CD4-positive, alpha-beta memory T cell (primary cell): ENCODE results near the gene NOL3. TPM values are rescaled to one million over a fixed set of nuclear protein-coding genes. Genes with fewer than 3 reads are reported as not detected.

Source experiments
- CTCF ChIA-PET: fragments of 350-600 bp; sonication (Branson Sonifier 250); formaldehyde crosslinking; loops from one replicate; lab custom pipeline; 2021; ENCODE audit warnings: inconsistent platforms; ENCODE audit not compliant: partially characterized antibody; lab: Charles Lee
- POLR2A ChIA-PET: fragments of 350-600 bp; sonication (Branson Sonifier 250); formaldehyde crosslinking; loops from one replicate; lab custom pipeline; 2021; ENCODE audit not compliant: partially characterized antibody; lab: Charles Lee
- DNase-seq, 5 donors: peaks; one replicate each; pipeline versions ENCODE4 v3.0.0 to v3.0.0-alpha.2; 2020 to 2022; ENCODE audit warnings: mixed read lengths in 1 of 5
- H3K27ac ChIP-seq: one replicate; pipeline ENCODE4 v1.7.0; 2013; ENCODE audit warnings: low read depth, low read length
- H3K27me3 ChIP-seq: 2 replicates; pipeline ENCODE4 v1.7.0; 2013; ENCODE audit warnings: mild to moderate bottlenecking, low read length, moderate library complexity; ENCODE audit not compliant: insufficient read depth
- H3K36me3 ChIP-seq: 2 replicates; pipeline ENCODE4 v1.7.0; 2013; ENCODE audit warnings: mild to moderate bottlenecking, low read length, moderate library complexity; ENCODE audit not compliant: insufficient read depth
- H3K4me1 ChIP-seq: 2 replicates; pipeline ENCODE4 v1.7.0; 2013; ENCODE audit warnings: mild to moderate bottlenecking, low read length, moderate library complexity; ENCODE audit not compliant: insufficient read depth
- H3K4me3 ChIP-seq, 2 donors: one replicate each; pipeline ENCODE4 v1.7.0; 2013; ENCODE audit warnings: low read length in 2 of 2, mild to moderate bottlenecking in 1 of 2
- H3K9me3 ChIP-seq, 2 donors: one replicate each; pipeline ENCODE4 v1.7.0; 2013; ENCODE audit warnings: low read length in 2 of 2, control low read depth in 1 of 2; ENCODE audit not compliant: control insufficient read depth in 1 of 2
- H3K27ac Mint-ChIP-seq, 7 donors: one replicate each; pipeline ENCODE4 v1.8.0; 2020 to 2021; ENCODE audit warnings: mixed read lengths in 7 of 7, mild to moderate bottlenecking in 6 of 7, inconsistent platforms in 3 of 7, moderate library complexity in 3 of 7
- H3K27me3 Mint-ChIP-seq, 2 donors: one replicate each; pipeline ENCODE4 v1.8.0; 2020 to 2021; ENCODE audit warnings: mixed read lengths in 2 of 2
- H3K36me3 Mint-ChIP-seq, 2 donors: one replicate each; pipeline ENCODE4 v1.8.0; 2020 to 2021; ENCODE audit warnings: mixed read lengths in 2 of 2, inconsistent platforms in 1 of 2, mild to moderate bottlenecking in 1 of 2
- H3K4me1 Mint-ChIP-seq, 4 donors: one replicate each; pipeline ENCODE4 v1.8.0; 2020 to 2021; ENCODE audit warnings: mixed read lengths in 4 of 4, mild to moderate bottlenecking in 1 of 4
- H3K4me3 Mint-ChIP-seq, 8 donors: one replicate each; pipeline ENCODE4 v1.8.0; 2020 to 2021; ENCODE audit warnings: mixed read lengths in 8 of 8, mild to moderate bottlenecking in 7 of 8, moderate library complexity in 6 of 8, inconsistent platforms in 3 of 8
- H3K9me3 Mint-ChIP-seq, 8 donors: one replicate each; pipeline ENCODE4 v1.8.0; 2020 to 2021; ENCODE audit warnings: mixed read lengths in 8 of 8, mild to moderate bottlenecking in 5 of 8, inconsistent platforms in 3 of 8, moderate library complexity in 1 of 8
- intact Hi-C: fragments of 100-400 bp; cut with micrococcal nuclease; formaldehyde crosslinking; loops from one replicate; pipeline ENCODE4 v1.15.1; 2023
- microRNA-seq: library from miRNA; unstranded; fragments of <30 nt; microRNA quantifications from one replicate; pipeline ENCODE4 v1.2.0, GENCODE V29; 2021; ENCODE audit warnings: borderline replicate concordance, borderline number of aligned reads, borderline microRNAs expressed, mixed read lengths
- polyA plus RNA-seq, 2 donors: library from polyadenylated mRNA; unstranded; fragments of 300-500 nt; fragmentation: Illumina TruSeq; gene quantifications; one replicate each; pipeline ENCODE4 v1.2.3, GENCODE V29; 2021
- total RNA-seq, 2 experiments: library from RNA; stranded (reverse); gene quantifications; one replicate each; pipeline ENCODE4 v1.2.3, GENCODE V29; 2021

Gene NOL3
- total and polyA plus RNA-seq, 4 experiments from 2014 or later, result 1.3 to 12.5 (median 5.7) TPM

GRCh38 chr16:67213197-67214019 lies 43.1 kb downstream of the NOL3 start:
- peak in 1 of 5 donors; percentile 2 for DNase-seq
- peaks cover 0 to 5% of the 10 kb centered on the region in 2 donors for H3K36me3 Mint-ChIP-seq
- no peaks in the 10 kb centered on the region for H3K4me1 Mint-ChIP-seq
- Histone ChIP-seq H3K4me1 (no peaks in the 10 kb centered on the region), H3K9me3 (no peaks in the 10 kb centered on the region), H3K4me3 (no peak overlapping the region), H3K36me3 (no peaks in the 10 kb centered on the region), H3K27ac (no peak overlapping the region), H3K27me3 (no peaks in the 10 kb centered on the region)
- H3K4me3 Mint-ChIP-seq, result no peak overlapping the region
- H3K27ac Mint-ChIP-seq, result peak overlapping the region in 1 of 7 donors; percentile 46
- CTCF ChIA-PET, result interaction anchor here (1.1 kb wide), 1 partner anchor 259 kb away, joined by 5 read pairs; no protein-coding TSS in a partner anchor
- POLR2A ChIA-PET, result interaction anchor here (0.9 kb wide), 1 partner anchor 9 kb away, joined by 3 read pairs; no protein-coding TSS in a partner anchor
- no peaks in the 10 kb centered on the region for H3K27me3 Mint-ChIP-seq
- intact Hi-C loops, result no loop called here
- no peaks in the 10 kb centered on the region for H3K9me3 Mint-ChIP-seq

GRCh38 chr16:67215706-67216105 lies 45.4 kb downstream of the NOL3 start:
- no peaks in the 10 kb centered on the region for H3K9me3 Mint-ChIP-seq
- peak overlapping the region in 3 of 7 donors; percentile 13 to 53 (median 43) for H3K27ac Mint-ChIP-seq
- Histone ChIP-seq H3K9me3 (no peaks in the 10 kb centered on the region), H3K4me1 (no peaks in the 10 kb centered on the region), H3K36me3 (no peaks in the 10 kb centered on the region), H3K27me3 (no peaks in the 10 kb centered on the region), H3K27ac (no peak overlapping the region), H3K4me3 (no peak overlapping the region)
- H3K4me3 Mint-ChIP-seq, result no peak overlapping the region
- intact Hi-C loops, result no loop called here
- H3K4me1 Mint-ChIP-seq, result peaks cover 0 to 3% (median 2%) of the 10 kb centered on the region in 4 donors
- no peaks in the 10 kb centered on the region for H3K27me3 Mint-ChIP-seq
- DNase-seq, result no peak
- ChIA-PET CTCF (interaction anchor here (0.7 kb wide), 1 partner anchor 550 kb away, joined by 3 read pairs; no protein-coding TSS in a partner anchor), POLR2A (interaction anchor here (1.1 to 1.9 kb wide), 3 partner anchors 8 to 23 kb away, joined by 3 to 5 read pairs (median 4); partner anchors contain the start of gene TMEM208)
- peaks cover 2 to 5% of the 10 kb centered on the region in 2 donors for H3K36me3 Mint-ChIP-seq

- Mint-ChIP-seq H3K9me3 (no peaks in the 10 kb centered on the region), H3K4me3 (no peak overlapping the region), H3K27ac (peak overlapping the region in 3 of 7 donors; percentile 24 to 71 (median 50)), H3K4me1 (peaks cover 0 to 4% (median 2%) of the 10 kb centered on the region in 4 donors), H3K36me3 (peaks cover 2 to 6% of the 10 kb centered on the region in 2 donors), H3K27me3 (no peaks in the 10 kb centered on the region)
- Histone ChIP-seq H3K36me3 (no peaks in the 10 kb centered on the region), H3K4me1 (no peaks in the 10 kb centered on the region), H3K4me3 (no peak overlapping the region), H3K9me3 (no peaks in the 10 kb centered on the region), H3K27ac (no peak overlapping the region), H3K27me3 (no peaks in the 10 kb centered on the region)
- no peak for DNase-seq
- POLR2A ChIA-PET, result no interaction called here
- intact Hi-C loops, result no loop called here
- CTCF ChIA-PET, result no interaction called here
Observed at GRCh38 chr16:67216612-67217490, 46.5 kb downstream of the NOL3 start.

- no peaks in the 10 kb centered on the region for H3K27me3 Mint-ChIP-seq
- peaks cover 41 to 62% (median 55%) of the 10 kb centered on the region in 4 donors for H3K4me1 Mint-ChIP-seq
- no peak for DNase-seq
- Histone ChIP-seq H3K9me3 (no peaks in the 10 kb centered on the region), H3K27ac (peak overlapping the region; percentile 39), H3K36me3 (peaks cover 10% of the 10 kb centered on the region), H3K27me3 (no peaks in the 10 kb centered on the region), H3K4me1 (peaks cover 51% of the 10 kb centered on the region), H3K4me3 (no peak overlapping the region)
- no peaks in the 10 kb centered on the region for H3K9me3 Mint-ChIP-seq
- H3K36me3 Mint-ChIP-seq, result peaks cover 13 to 17% of the 10 kb centered on the region in 2 donors
- H3K4me3 Mint-ChIP-seq, result peak overlapping the region; percentile 22 to 62 (median 29)
- ChIA-PET CTCF (interaction anchor here (1.0 to 1.6 kb wide), 5 partner anchors 12 to 206 kb away, joined by 3 to 8 read pairs (median 5); partner anchors contain the start of genes ELMO3 and FHOD1), POLR2A (interaction anchor here (0.7 to 17.2 kb wide), 9 partner anchors 9 to 65 kb away, joined by 3 to 259 read pairs (median 3); partner anchors contain the start of genes FBXL8, FHOD1, SLC9A5 and TRADD)
- H3K27ac Mint-ChIP-seq, result peak overlapping the region; percentile 43 to 96 (median 81)
- intact Hi-C loops, result no loop called here
Observed at GRCh38 chr16:67223992-67224391, 53.7 kb downstream of the NOL3 start.

Small RNA genes lying within 50 kb of the gene (microRNA-seq; reads per million reads assigned to microRNA genes)
- 116 reads per million, percentile 70 among the genes with 10 or more reads in this experiment for gene MIR328

Other genes with a start within 250 kb of the NOL3 start
- gene RRAD, start 245.0 kb upstream of the NOL3 start, total RNA-seq, result under 1 TPM; 0.29 to 0.58 TPM
- not detected for gene RRAD, start 245.0 kb upstream of the NOL3 start, polyA plus RNA-seq
- gene CIAO2B, start 236.1 kb upstream of the NOL3 start, total RNA-seq, result 10 to 100 TPM; 72.7 to 75.0 TPM
- 100 to 1,000 TPM; 128 to 150 TPM for gene CIAO2B, start 236.1 kb upstream of the NOL3 start, polyA plus RNA-seq
- 10 to 100 TPM; 46.5 to 51.0 TPM for gene CES2, start 235.0 kb upstream of the NOL3 start, total RNA-seq
- gene CES2, start 235.0 kb upstream of the NOL3 start, polyA plus RNA-seq, result 10 to 100 TPM; 25.4 to 30.4 TPM
- under 1 TPM; 0.32 to 0.61 TPM for gene CES3, start 209.3 kb upstream of the NOL3 start, total RNA-seq
- gene CES3, start 209.3 kb upstream of the NOL3 start, polyA plus RNA-seq, result not detected
- 10 to 100 TPM; 19.8 to 21.9 TPM for gene CES4A, start 181.9 kb upstream of the NOL3 start, total RNA-seq
- 10 to 100 TPM in 1 of 2 donors, 1 to 10 TPM in 1; 4.1 to 12.2 TPM for gene CES4A, start 181.9 kb upstream of the NOL3 start, polyA plus RNA-seq
- gene CBFB, start 141.4 kb upstream of the NOL3 start, total RNA-seq, result 100 to 1,000 TPM; 112 TPM
- 100 to 1,000 TPM; 102 to 108 TPM for gene CBFB, start 141.4 kb upstream of the NOL3 start, polyA plus RNA-seq
- gene PHAF1, start 60.6 kb upstream of the NOL3 start, total RNA-seq, result 10 to 100 TPM; 22.2 to 22.7 TPM
- 10 to 100 TPM in 1 of 2 donors, 1 to 10 TPM in 1; 7.5 to 16.1 TPM for gene PHAF1, start 60.6 kb upstream of the NOL3 start, polyA plus RNA-seq
- 10 to 100 TPM; 10.0 to 10.4 TPM for gene B3GNT9, start 19.5 kb upstream of the NOL3 start, total RNA-seq
- 10 to 100 TPM; 10.0 to 11.8 TPM for gene B3GNT9, start 19.5 kb upstream of the NOL3 start, polyA plus RNA-seq
- 100 to 1,000 TPM; 161 to 173 TPM for gene TRADD, start 10.6 kb upstream of the NOL3 start, total RNA-seq
- 100 to 1,000 TPM; 221 to 285 TPM for gene TRADD, start 10.6 kb upstream of the NOL3 start, polyA plus RNA-seq
- 10 to 100 TPM; 69.9 to 76.2 TPM for gene FBXL8, start 10.6 kb upstream of the NOL3 start, total RNA-seq
- gene FBXL8, start 10.6 kb upstream of the NOL3 start, polyA plus RNA-seq, result 10 to 100 TPM; 19.2 to 26.5 TPM
- 10 to 100 TPM; 93.6 to 98.7 TPM for gene HSF4, start 5.8 kb upstream of the NOL3 start, total RNA-seq
- under 1 TPM in 1 of 2 donors, not detected in 1; 0.37 TPM for gene HSF4, start 5.8 kb upstream of the NOL3 start, polyA plus RNA-seq
- gene MATCAP1, start 13.4 kb downstream of the NOL3 start, total RNA-seq, result 1 to 10 TPM; 8.6 to 9.0 TPM
- gene MATCAP1, start 13.4 kb downstream of the NOL3 start, polyA plus RNA-seq, result 1 to 10 TPM; 1.8 to 3.0 TPM
- not detected for gene EXOC3L1, start 19.6 kb downstream of the NOL3 start, total RNA-seq
- gene EXOC3L1, start 19.6 kb downstream of the NOL3 start, polyA plus RNA-seq, result under 1 TPM in 1 of 2 donors, not detected in 1; 0.21 TPM
- gene E2F4, start 21.6 kb downstream of the NOL3 start, total RNA-seq, result 10 to 100 TPM; 87.3 to 91.3 TPM
- gene E2F4, start 21.6 kb downstream of the NOL3 start, polyA plus RNA-seq, result 10 to 100 TPM; 53.6 to 81.1 TPM
- gene ELMO3, start 28.6 kb downstream of the NOL3 start, total RNA-seq, result 10 to 100 TPM; 10.1 to 10.6 TPM
- gene ELMO3, start 28.6 kb downstream of the NOL3 start, polyA plus RNA-seq, result not detected
- 10 to 100 TPM; 35.5 to 35.7 TPM for gene TMEM208, start 56.6 kb downstream of the NOL3 start, total RNA-seq
- 10 to 100 TPM; 84.3 to 99.1 TPM for gene TMEM208, start 56.6 kb downstream of the NOL3 start, polyA plus RNA-seq
- gene FHOD1, start 76.9 kb downstream of the NOL3 start, total RNA-seq, result 10 to 100 TPM; 56.0 to 63.3 TPM
- gene FHOD1, start 76.9 kb downstream of the NOL3 start, polyA plus RNA-seq, result 1 to 10 TPM; 3.3 to 5.9 TPM
- 1 to 10 TPM; 1.7 to 2.1 TPM for gene SLC9A5, start 78.4 kb downstream of the NOL3 start, total RNA-seq
- under 1 TPM in 1 of 2 donors, not detected in 1; 0.09 TPM for gene SLC9A5, start 78.4 kb downstream of the NOL3 start, polyA plus RNA-seq
- 10 to 100 TPM; 17.3 to 24.0 TPM for gene PLEKHG4, start 109.0 kb downstream of the NOL3 start, total RNA-seq
- 1 to 10 TPM; 4.3 to 4.9 TPM for gene PLEKHG4, start 109.0 kb downstream of the NOL3 start, polyA plus RNA-seq
- not detected for gene KCTD19, start 156.2 kb downstream of the NOL3 start, total RNA-seq
- gene KCTD19, start 156.2 kb downstream of the NOL3 start, polyA plus RNA-seq, result under 1 TPM in 1 of 2 donors, not detected in 1; 0.10 TPM
- gene LRRC36, start 156.3 kb downstream of the NOL3 start, total RNA-seq, result not detected
- not detected for gene LRRC36, start 156.3 kb downstream of the NOL3 start, polyA plus RNA-seq
- gene TPPP3, start 223.0 kb downstream of the NOL3 start, total RNA-seq, result not detected
- not detected for gene TPPP3, start 223.0 kb downstream of the NOL3 start, polyA plus RNA-seq
- gene ZDHHC1, start 245.9 kb downstream of the NOL3 start, total RNA-seq, result not detected
- not detected for gene ZDHHC1, start 245.9 kb downstream of the NOL3 start, polyA plus RNA-seq